CD14-positive monocyte (primary cell): ENCODE measurements around the gene DTNBP1. TPM values are rescaled to one million over a fixed set of nuclear protein-coding genes. Genes with fewer than 3 reads are reported as not detected.
A peak's percentile ranks its signal among the peaks of the same experiment; 100 is the strongest.

Experiments
- DNase-seq, 3 donors: peaks; one replicate each; pipeline ENCODE4 v3.0.0-alpha.2; 2011 to 2022
- H2AFZ ChIP-seq: 2 replicates; pipeline ENCODE4 v1.6.0; 2012; ENCODE audit warnings: mild to moderate bottlenecking, low read depth, low read length, inconsistent platforms; ENCODE audit not compliant: insufficient read depth, poor library complexity, severe bottlenecking
- H3K27ac ChIP-seq, 2 donors: 1 replicate in 1 of 2; 2 replicates in 1 of 2; pipeline ENCODE4 v1.5.1; 2012 to 2013; ENCODE audit warnings: low read length in 2 of 2, control low read depth in 1 of 2, inconsistent platforms in 1 of 2, low read depth in 1 of 2, mild to moderate bottlenecking in 1 of 2
- H3K27me3 ChIP-seq, 2 donors: one replicate each; pipeline versions ENCODE4 v1.6.0 to v1.6.1; 2011 to 2013; ENCODE audit warnings: low read length in 2 of 2; ENCODE audit not compliant: control insufficient read depth in 2 of 2, insufficient read depth in 2 of 2
- H3K36me3 ChIP-seq, 2 donors: replicated peaks in 1 of 2; 1 replicate in 1 of 2; 2 replicates in 1 of 2; pipeline versions ENCODE4 v1.5.1 to v1.6.1; 2012 to 2013; ENCODE audit warnings: low read length in 2 of 2, control low read depth in 1 of 2, inconsistent platforms in 1 of 2, mild to moderate bottlenecking in 1 of 2; ENCODE audit not compliant: insufficient read depth in 2 of 2, control insufficient read depth in 1 of 2
- H3K4me1 ChIP-seq, 2 donors: 1 replicate in 1 of 2; 2 replicates in 1 of 2; pipeline versions ENCODE4 v1.5.1 to v1.6.1; 2012 to 2013; ENCODE audit warnings: low read length in 2 of 2, control low read depth in 1 of 2, inconsistent platforms in 1 of 2, mild to moderate bottlenecking in 1 of 2, moderate library complexity in 1 of 2; ENCODE audit not compliant: insufficient read depth in 2 of 2, control insufficient read depth in 1 of 2
- H3K4me2 ChIP-seq: replicated peaks from 2 replicates; pipeline ENCODE3; 2012; ENCODE audit warnings: low read length, moderate library complexity, mild to moderate bottlenecking; ENCODE audit not compliant: poor library complexity, severe bottlenecking; ENCODE audit errors: extremely low read depth
- H3K4me3 ChIP-seq, 3 experiments: fragments of 200-600 bp in 1 of 3; sonication (generic) in 1 of 3; replicated peaks in 1 of 3; 1 replicate in 2 of 3; 2 replicates in 1 of 3; pipeline ENCODE4 v1.5.1; 2011 to 2013; ENCODE audit warnings: low read length in 3 of 3, mild to moderate bottlenecking in 3 of 3, control low read depth in 2 of 3, low read depth in 2 of 3, inconsistent platforms in 1 of 3, moderate library complexity in 1 of 3
- H3K79me2 ChIP-seq: 2 replicates; pipeline ENCODE4 v1.6.0; 2012; ENCODE audit warnings: mild to moderate bottlenecking, control low read depth, inconsistent platforms, low read length, moderate library complexity; ENCODE audit not compliant: insufficient read depth
- H3K9ac ChIP-seq: 2 replicates; pipeline ENCODE4 v1.6.0; 2017; ENCODE audit warnings: low read length, mild to moderate bottlenecking; ENCODE audit not compliant: insufficient read depth, poor library complexity, severe bottlenecking
- H3K9me3 ChIP-seq, 2 donors: replicated peaks in 1 of 2; 1 replicate in 1 of 2; 2 replicates in 1 of 2; pipeline versions ENCODE4 v1.5.1 to v1.6.1; 2012 to 2013; ENCODE audit warnings: low read length in 2 of 2, control low read depth in 1 of 2; ENCODE audit not compliant: control insufficient read depth in 1 of 2, insufficient read depth in 1 of 2
- H4K20me1 ChIP-seq: 2 replicates; pipeline ENCODE4 v1.6.0; 2012; ENCODE audit warnings: mild to moderate bottlenecking, low read length, control low read depth, moderate library complexity; ENCODE audit not compliant: insufficient read depth
- H3K27ac Mint-ChIP-seq, 7 donors: one replicate each; pipeline ENCODE4 v1.8.0; 2020; ENCODE audit warnings: mild to moderate bottlenecking in 7 of 7, mixed read lengths in 7 of 7, moderate library complexity in 6 of 7, inconsistent platforms in 2 of 7
- H3K27me3 Mint-ChIP-seq, 3 donors: one replicate each; pipeline ENCODE4 v1.8.0; 2021 to 2022; ENCODE audit warnings: low read depth in 3 of 3, mild to moderate bottlenecking in 3 of 3, mixed read lengths in 3 of 3, moderate library complexity in 3 of 3, inconsistent platforms in 1 of 3
- H3K36me3 Mint-ChIP-seq, 2 donors: one replicate each; pipeline ENCODE4 v1.8.0; 2020; ENCODE audit warnings: mixed read lengths in 2 of 2, inconsistent platforms in 1 of 2, mild to moderate bottlenecking in 1 of 2
- H3K4me1 Mint-ChIP-seq: one replicate; pipeline ENCODE4 v1.8.0; 2020; ENCODE audit warnings: mild to moderate bottlenecking, mixed read lengths
- H3K4me3 Mint-ChIP-seq, 2 donors: one replicate each; pipeline ENCODE4 v1.8.0; 2020; ENCODE audit warnings: mild to moderate bottlenecking in 2 of 2, mixed read lengths in 2 of 2, moderate library complexity in 1 of 2
- H3K9me3 Mint-ChIP-seq, 7 donors: one replicate each; pipeline ENCODE4 v1.8.0; 2020 to 2022; ENCODE audit warnings: mixed read lengths in 7 of 7, mild to moderate bottlenecking in 6 of 7, moderate library complexity in 6 of 7, inconsistent platforms in 2 of 7
- WGBS: methylation state at CpG from one replicate; pipeline ENCODE4 v1.1.5; 2013; ENCODE audit warnings: missing lambda C conversion rate; ENCODE audit not compliant: insufficient coverage; 5-methylcytosine and 5-hydroxymethylcytosine counted together
- intact Hi-C, 2 donors: fragments of 100-400 bp; cut with micrococcal nuclease; formaldehyde crosslinking; loops; one replicate each; pipeline versions ENCODE4 v1.15.0 to v1.15.1; 2023
- polyA plus RNA-seq, 3 donors: library from polyadenylated mRNA; depleted of rRNA in 1 of 3; unstranded in 2 of 3; stranded (reverse) in 1 of 3; fragments of 300-500 nt in 2 of 3; fragments of >200 nt in 1 of 3; fragmentation: Illumina TruSeq in 2 of 3; gene quantifications; 1 replicate in 2 of 3; 2 replicates in 1 of 3; pipeline ENCODE4 v1.2.3, GENCODE V29; 2012 to 2021
- TF ChIP-seq, protein P1 (sequence below): fragments of 200-600 bp; IDR thresholded peaks from one replicate; pipeline ENCODE4 v1.8.0; 2022; ENCODE audit warnings: antibody characterized with exemption, mild to moderate bottlenecking

DTNBP1 gene
- polyA plus RNA-seq, 3 donors: 19.7 to 26.9 (median 20.5) TPM

DNA sequence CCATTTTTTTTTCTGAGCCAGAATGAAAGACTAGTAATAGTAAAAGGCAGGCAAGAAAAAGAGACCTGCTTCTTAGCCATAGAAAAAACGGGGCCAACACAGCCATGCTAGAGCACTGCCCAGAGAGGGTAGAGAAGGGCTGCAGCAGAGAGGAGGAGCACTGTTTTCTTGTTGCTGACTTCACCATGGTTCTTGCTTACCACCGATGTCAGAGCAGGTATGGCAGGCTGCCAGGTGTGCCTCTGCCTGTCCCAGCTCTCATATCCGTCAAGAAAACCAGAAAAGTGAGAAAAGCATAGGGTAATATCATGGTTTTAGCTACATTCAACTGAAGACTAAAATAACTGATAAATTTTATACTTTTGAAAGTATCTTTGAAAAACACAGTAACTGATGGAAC, 60.7 kb downstream of the DTNBP1 start:
- Histone ChIP-seq H3K27me3 (no peaks in the 10 kb centered on the region), H3K4me3 (no peak overlapping the region), H3K36me3 (peaks cover 0 to 53% of the 10 kb centered on the region in 2 donors), H3K4me1 (peaks cover under 1 to 2% of the 10 kb centered on the region in 2 donors), H2AFZ (no peak overlapping the region), H3K27ac (no peak overlapping the region), H4K20me1 (peaks cover 6% of the 10 kb centered on the region), H3K79me2 (peaks cover under 1% of the 10 kb centered on the region), H3K9ac (no peak overlapping the region), H3K4me2 (no peak overlapping the region), H3K9me3 (no peaks in the 10 kb centered on the region)
- DNase-seq: no peak
- 100% methylated on average over 1 of the region's 3 CpGs for WGBS
- no peak overlapping the region for H3K4me3 Mint-ChIP-seq
- peaks cover 0 to 2% (median 0%) of the 10 kb centered on the region in 7 donors for H3K9me3 Mint-ChIP-seq
- peak overlapping the region in 3 of 7 donors; percentile 27 to 76 (median 35) for H3K27ac Mint-ChIP-seq
- H3K27me3 Mint-ChIP-seq: no peaks in the 10 kb centered on the region
- H3K4me1 Mint-ChIP-seq: peaks cover under 1% of the 10 kb centered on the region
- peaks cover 36 to 44% of the 10 kb centered on the region in 2 donors for H3K36me3 Mint-ChIP-seq
- TF ChIP-seq, protein P1, sequence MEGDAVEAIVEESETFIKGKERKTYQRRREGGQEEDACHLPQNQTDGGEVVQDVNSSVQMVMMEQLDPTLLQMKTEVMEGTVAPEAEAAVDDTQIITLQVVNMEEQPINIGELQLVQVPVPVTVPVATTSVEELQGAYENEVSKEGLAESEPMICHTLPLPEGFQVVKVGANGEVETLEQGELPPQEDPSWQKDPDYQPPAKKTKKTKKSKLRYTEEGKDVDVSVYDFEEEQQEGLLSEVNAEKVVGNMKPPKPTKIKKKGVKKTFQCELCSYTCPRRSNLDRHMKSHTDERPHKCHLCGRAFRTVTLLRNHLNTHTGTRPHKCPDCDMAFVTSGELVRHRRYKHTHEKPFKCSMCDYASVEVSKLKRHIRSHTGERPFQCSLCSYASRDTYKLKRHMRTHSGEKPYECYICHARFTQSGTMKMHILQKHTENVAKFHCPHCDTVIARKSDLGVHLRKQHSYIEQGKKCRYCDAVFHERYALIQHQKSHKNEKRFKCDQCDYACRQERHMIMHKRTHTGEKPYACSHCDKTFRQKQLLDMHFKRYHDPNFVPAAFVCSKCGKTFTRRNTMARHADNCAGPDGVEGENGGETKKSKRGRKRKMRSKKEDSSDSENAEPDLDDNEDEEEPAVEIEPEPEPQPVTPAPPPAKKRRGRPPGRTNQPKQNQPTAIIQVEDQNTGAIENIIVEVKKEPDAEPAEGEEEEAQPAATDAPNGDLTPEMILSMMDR: no peak
- intact Hi-C loops: no loop called here

DNA sequence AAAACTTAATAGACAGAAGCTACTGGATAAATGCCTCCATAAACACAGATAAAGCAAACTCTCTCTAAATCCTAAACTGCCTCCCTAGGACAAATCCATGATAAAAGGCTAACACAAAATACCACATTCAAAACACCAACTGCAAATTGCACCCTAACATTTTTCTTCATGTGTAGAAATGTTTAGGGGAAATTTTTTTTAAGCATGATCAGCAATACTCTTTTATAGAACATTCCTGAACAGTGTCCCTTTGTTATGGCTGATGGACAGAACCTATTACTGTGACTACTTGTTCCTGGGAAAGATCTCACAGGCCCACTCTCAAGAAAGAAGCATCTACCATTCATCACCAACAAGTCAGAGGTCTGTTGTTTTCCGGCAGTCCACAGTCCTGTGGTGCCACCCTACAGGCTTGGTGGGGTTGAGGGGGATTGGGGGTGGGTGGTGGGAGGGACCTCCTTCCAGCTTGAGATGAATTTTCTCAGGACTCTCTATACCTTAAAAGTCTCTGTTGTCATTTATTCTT, 64.5 kb downstream of the DTNBP1 start:
- H3K4me3 ChIP-seq: no peak overlapping the region
- H3K27ac ChIP-seq: no peak overlapping the region
- DNase-seq: no peak
- no peak overlapping the region for H3K4me2 ChIP-seq
- H2AFZ ChIP-seq: no peak overlapping the region
- no peak overlapping the region for H3K9ac ChIP-seq
- H3K27me3 ChIP-seq: no peaks in the 10 kb centered on the region
- no peak overlapping the region for H3K4me3 Mint-ChIP-seq
- no peaks in the 10 kb centered on the region for H3K9me3 Mint-ChIP-seq
- peaks cover 33% of the 10 kb centered on the region for H4K20me1 ChIP-seq
- peaks cover 0 to 23% of the 10 kb centered on the region in 2 donors for H3K36me3 ChIP-seq
- TF ChIP-seq, protein P1: no peak
- H3K27ac Mint-ChIP-seq: no peak overlapping the region
- peaks cover 20 to 22% of the 10 kb centered on the region in 2 donors for H3K4me1 ChIP-seq
- H3K9me3 ChIP-seq: no peaks in the 10 kb centered on the region
- WGBS: no CpG with 5 or more reads among the region's 1 CpG
- H3K4me1 Mint-ChIP-seq: peaks cover 24% of the 10 kb centered on the region
- H3K79me2 ChIP-seq: peaks cover 13% of the 10 kb centered on the region
- peaks cover 0 to 2% (median 0%) of the 10 kb centered on the region in 3 donors for H3K27me3 Mint-ChIP-seq
- H3K36me3 Mint-ChIP-seq: peaks cover 22 to 25% of the 10 kb centered on the region in 2 donors
- intact Hi-C loops: no loop called here
